Measurements from ENCODE around the gene ROR2.

GRCh38 chr9:91727316-91727861, 222.6 kb downstream of the ROR2 start:
- TF ChIP-seq POLR2AphosphoS5 (IDR thresholded peaks at IDR 0.05; ENCODE audit: low read depth, low read length): no peak
- no peak for TF ChIP-seq REST (IDR thresholded peaks at IDR 0.05; ENCODE audit: insufficient read depth in 1 of 2, low read depth in 2 of 2, low read length in 2 of 2)
- TF ChIP-seq FOXP2 (optimal IDR thresholded peaks at IDR 0.05; ENCODE audit: borderline replicate concordance, extremely low read depth, extremely low read length, insufficient read depth): no peak
- TF ChIP-seq SIN3A (IDR thresholded peaks at IDR 0.05; ENCODE audit: borderline replicate concordance, insufficient read depth, low read length): no peak
